HG03442 (cell line): ENCODE results near the gene MAP1LC3B2.

Source experiments
- ATAC-seq: cut with Tn5 transposase; IDR thresholded peaks from one replicate; pipeline ENCODE4 v1.9.1; 2021; ENCODE audit warnings: mild to moderate bottlenecking, moderate library complexity; ENCODE audit not compliant: unreplicated experiment

Gene MAP1LC3B2

GRCh38 chr12:116559162-116559935 is at the start of gene MAP1LC3B2:
MAP1LC3B2 (plus strand) TSS chr12:116559381; CDS start chr12:116575943, 16,562 bp downstream.
- peak; percentile 71 for ATAC-seq

GRCh38 chr12:116513944-116514343 is 45.2 kb upstream of the MAP1LC3B2 start:
- no peak for ATAC-seq

GRCh38 chr12:116515684-116516083 is 43.5 kb upstream of the MAP1LC3B2 start:
- ATAC-seq, result no peak

GRCh38 chr12:116516657-116517056 is 42.5 kb upstream of the MAP1LC3B2 start:
- ATAC-seq, result no peak

- no peak for ATAC-seq
Observed at GRCh38 chr12:116517431-116518045, 41.6 kb upstream of the MAP1LC3B2 start.

- no peak for ATAC-seq
Observed at GRCh38 chr12:116520225-116520760, 38.9 kb upstream of the MAP1LC3B2 start.

GRCh38 chr12:116520801-116521471 is 38.2 kb upstream of the MAP1LC3B2 start:
- no peak for ATAC-seq

GRCh38 chr12:116524311-116524710 is 34.9 kb upstream of the MAP1LC3B2 start:
- no peak for ATAC-seq

GRCh38 chr12:116524964-116525379 is 34.2 kb upstream of the MAP1LC3B2 start:
- ATAC-seq, result no peak

GRCh38 chr12:116525418-116526001 is 33.7 kb upstream of the MAP1LC3B2 start:
- ATAC-seq, result no peak

- ATAC-seq, result no peak
Observed at GRCh38 chr12:116528065-116528464, 31.1 kb upstream of the MAP1LC3B2 start.

GRCh38 chr12:116528498-116528897 is 30.7 kb upstream of the MAP1LC3B2 start:
- no peak for ATAC-seq

- ATAC-seq, result no peak
Observed at GRCh38 chr12:116529048-116529447, 30.1 kb upstream of the MAP1LC3B2 start.

GRCh38 chr12:116529686-116530085 is 29.5 kb upstream of the MAP1LC3B2 start:
- no peak for ATAC-seq

- ATAC-seq, result no peak
Observed at GRCh38 chr12:116532428-116532827, 26.8 kb upstream of the MAP1LC3B2 start.

- peak; percentile 5 for ATAC-seq
Observed at GRCh38 chr12:116532986-116533342, 26.2 kb upstream of the MAP1LC3B2 start.

- ATAC-seq, result peak; percentile 48
Observed at GRCh38 chr12:116533343-116534251, 25.6 kb upstream of the MAP1LC3B2 start.

GRCh38 chr12:116534311-116535121 is 24.7 kb upstream of the MAP1LC3B2 start:
- no peak for ATAC-seq

- no peak for ATAC-seq
Observed at GRCh38 chr12:116535241-116535640, 23.9 kb upstream of the MAP1LC3B2 start.
